Activated naive CD8-positive, alpha-beta T cell treated with anti-CD3 and anti-CD28 coated beads, Interleukin-2, amount 50 U/mL, for 24 hours (primary cell): ENCODE results near the gene SPINK1.
"Not testable (repeated sequence)": the region's sequence is repeated elsewhere in the genome, so short reads cannot be mapped to it uniquely, and the experiment has no call there.

Experiments used
- ATAC-seq: fragments of 150-1000 bp; cut with Tn5 transposase; one replicate; pipeline ENCODE4 v1.10.0; 2021
- DNase-seq: peaks from one replicate; pipeline ENCODE4 v3.0.0; 2021
- H3K27ac Mint-ChIP-seq: one replicate; pipeline ENCODE4 v1.8.0; 2021; ENCODE audit warnings: mild to moderate bottlenecking, mixed read lengths
- H3K27me3 Mint-ChIP-seq: one replicate; pipeline ENCODE4 v1.8.0; 2021; ENCODE audit warnings: mixed read lengths
- H3K36me3 Mint-ChIP-seq: one replicate; pipeline ENCODE4 v1.8.0; 2021; ENCODE audit warnings: low read depth, mixed read lengths
- H3K4me1 Mint-ChIP-seq: one replicate; pipeline ENCODE4 v1.8.0; 2021; ENCODE audit warnings: mixed read lengths
- H3K4me3 Mint-ChIP-seq: one replicate; pipeline ENCODE4 v1.8.0; 2021; ENCODE audit warnings: mild to moderate bottlenecking, moderate library complexity, mixed read lengths
- H3K9me3 Mint-ChIP-seq: one replicate; pipeline ENCODE4 v1.8.0; 2021; ENCODE audit warnings: mixed read lengths

SPINK1 gene, protein sequence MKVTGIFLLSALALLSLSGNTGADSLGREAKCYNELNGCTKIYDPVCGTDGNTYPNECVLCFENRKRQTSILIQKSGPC

GRCh38 chr5:147831465-147831864, at the start of gene SPINK1:
Gene SPINK1, minus strand, starts transcription at chr5:147831671. Its CDS starts 94 bp downstream, at chr5:147831577.
- H3K27ac Mint-ChIP-seq: no peak within 1 kb of the TSS
- no peaks in the 10 kb centered on the region for H3K9me3 Mint-ChIP-seq
- DNase-seq: no peak
- ATAC-seq: no peak
- H3K4me3 Mint-ChIP-seq: no peak within 1 kb of the TSS
- H3K27me3 Mint-ChIP-seq: peaks cover 7% of the 10 kb centered on the region
- no peaks in the 10 kb centered on the region for H3K36me3 Mint-ChIP-seq
- no peaks in the 10 kb centered on the region for H3K4me1 Mint-ChIP-seq

DNA sequence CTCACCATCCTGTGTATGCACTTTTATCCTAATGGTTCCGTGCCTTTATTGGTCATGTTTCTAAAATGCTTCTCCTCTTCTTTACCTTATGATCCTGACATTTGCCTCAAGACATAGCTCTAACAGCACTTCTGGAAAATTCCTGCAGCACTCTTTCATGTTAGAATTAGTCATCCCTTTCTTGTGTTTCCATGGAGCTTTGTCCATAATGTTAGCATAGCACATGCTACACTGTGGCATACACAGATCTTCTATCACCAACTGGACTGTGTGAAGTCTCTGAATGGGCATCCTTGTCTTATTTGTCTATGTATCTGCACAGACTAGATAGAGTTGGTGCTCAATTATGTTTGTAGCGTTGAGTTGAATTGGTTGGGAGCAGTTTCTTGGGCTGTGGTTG, 49.0 kb upstream of the SPINK1 start:
- H3K36me3 Mint-ChIP-seq: no peaks in the 10 kb centered on the region
- H3K4me3 Mint-ChIP-seq: no peak overlapping the region
- no peaks in the 10 kb centered on the region for H3K4me1 Mint-ChIP-seq
- H3K27ac Mint-ChIP-seq: no peak overlapping the region
- ATAC-seq (no peak), DNase-seq (no peak)
- peaks cover 2% of the 10 kb centered on the region for H3K27me3 Mint-ChIP-seq
- no peaks in the 10 kb centered on the region for H3K9me3 Mint-ChIP-seq

DNA sequence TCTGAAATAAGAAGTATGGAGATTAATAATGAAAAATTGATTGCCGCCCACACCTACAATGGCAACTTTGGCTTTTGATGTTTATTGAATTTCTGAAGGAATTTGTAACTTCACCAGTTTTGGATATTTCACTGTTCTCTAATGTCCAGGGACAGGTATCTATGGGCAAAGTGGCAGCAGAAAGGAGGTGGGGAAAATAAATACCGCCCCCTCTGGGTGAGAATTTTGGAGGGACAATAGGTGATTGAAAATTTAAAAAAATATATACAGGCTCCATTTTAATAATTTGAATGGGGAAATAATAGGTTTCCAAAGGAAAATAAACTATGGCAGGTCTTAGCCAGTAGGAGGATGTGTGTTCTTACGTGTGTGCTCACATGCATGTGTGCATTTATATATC, 48.3 kb upstream of the SPINK1 start:
- Mint-ChIP-seq H3K36me3 (no peaks in the 10 kb centered on the region), H3K27ac (no peak overlapping the region), H3K9me3 (no peaks in the 10 kb centered on the region), H3K4me1 (no peaks in the 10 kb centered on the region), H3K27me3 (peaks cover 2% of the 10 kb centered on the region), H3K4me3 (no peak overlapping the region)
- ATAC-seq (no peak), DNase-seq (no peak)

DNA sequence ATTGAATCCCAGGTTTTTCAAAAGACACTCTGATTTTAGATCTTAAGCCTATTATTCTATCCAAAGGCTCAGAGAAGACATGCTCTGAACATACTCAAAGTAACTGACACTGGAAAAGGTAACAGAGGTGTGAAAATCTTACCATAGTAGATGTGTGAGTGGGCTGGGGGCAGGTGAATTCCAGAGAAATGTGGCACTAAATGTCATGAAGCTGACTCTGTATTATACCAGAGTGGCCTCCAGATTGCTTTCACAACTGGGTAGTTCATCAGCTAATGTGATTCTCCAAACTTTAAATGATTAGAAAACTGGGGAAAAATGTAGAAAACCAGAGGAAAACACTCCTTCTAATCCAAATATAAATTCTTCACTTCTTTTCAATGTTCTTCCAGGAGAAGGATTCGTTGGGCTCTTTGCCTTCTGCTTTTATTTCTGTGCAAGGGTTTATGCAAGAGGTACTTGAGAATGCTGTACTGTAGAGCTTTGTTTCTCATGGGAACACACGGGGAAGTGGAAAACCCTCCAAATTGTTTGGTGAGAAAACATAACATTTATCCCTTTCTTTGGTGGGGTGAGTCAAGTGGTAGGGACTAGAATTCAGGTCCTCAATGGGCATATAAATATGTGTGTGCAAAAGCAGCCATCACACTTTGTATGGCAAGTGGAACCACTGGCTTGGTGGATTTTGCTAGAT, 46.7 kb upstream of the SPINK1 start, which contains the start of gene SCGB3A2:
Gene SCGB3A2, plus strand, starts transcription at position 646 of the 694 bp plus-strand sequence. CDS start 93 bp downstream, outside the sequence.
- ATAC-seq (no peak), DNase-seq (no peak)
- H3K9me3 Mint-ChIP-seq: no peaks in the 10 kb centered on the region
- no peaks in the 10 kb centered on the region for H3K27me3 Mint-ChIP-seq
- H3K4me1 Mint-ChIP-seq: no peaks in the 10 kb centered on the region
- H3K36me3 Mint-ChIP-seq: no peaks in the 10 kb centered on the region
- H3K27ac Mint-ChIP-seq: no peak within 1 kb of the TSS
- H3K4me3 Mint-ChIP-seq: no peak within 1 kb of the TSS

GRCh38 chr5:147876626-147877025, 45.2 kb upstream of the SPINK1 start:
- DNase-seq (no peak), ATAC-seq (no peak)
- no peak overlapping the region for H3K27ac Mint-ChIP-seq
- no peaks in the 10 kb centered on the region for H3K27me3 Mint-ChIP-seq
- no peaks in the 10 kb centered on the region for H3K9me3 Mint-ChIP-seq
- no peaks in the 10 kb centered on the region for H3K36me3 Mint-ChIP-seq
- no peak overlapping the region for H3K4me3 Mint-ChIP-seq
- no peaks in the 10 kb centered on the region for H3K4me1 Mint-ChIP-seq

- H3K9me3 Mint-ChIP-seq: no peaks in the 10 kb centered on the region
- H3K27me3 Mint-ChIP-seq: no peaks in the 10 kb centered on the region
- H3K36me3 Mint-ChIP-seq: no peaks in the 10 kb centered on the region
- ATAC-seq: no peak
- no peak overlapping the region for H3K27ac Mint-ChIP-seq
- no peak for DNase-seq
- H3K4me3 Mint-ChIP-seq: no peak overlapping the region
- H3K4me1 Mint-ChIP-seq: no peaks in the 10 kb centered on the region
Observed at GRCh38 chr5:147876141-147876540, 44.7 kb upstream of the SPINK1 start.

DNA sequence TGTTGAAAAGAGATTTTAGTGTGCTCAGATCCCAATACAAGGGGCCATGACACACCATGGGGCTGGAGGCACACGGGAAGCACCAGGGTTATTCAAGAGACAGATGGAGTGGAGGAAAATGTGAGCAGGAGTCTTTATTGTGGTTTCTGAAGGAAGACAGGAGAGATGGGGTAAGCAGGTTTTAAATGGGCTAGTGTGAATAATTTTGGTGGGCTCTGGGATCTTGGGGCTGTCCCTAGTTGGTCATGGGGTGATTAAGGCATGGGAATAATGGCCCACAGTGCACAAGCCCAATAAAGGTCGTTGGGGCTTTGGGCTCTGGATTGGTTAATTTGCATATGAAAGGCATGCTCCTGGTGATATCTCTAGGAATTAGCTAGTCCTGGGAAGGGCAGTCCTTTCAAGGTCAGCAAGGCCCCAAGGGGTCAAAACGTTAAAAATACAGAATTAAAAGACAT, 43.5 kb upstream of the SPINK1 start:
- Mint-ChIP-seq H3K27me3 (no peaks in the 10 kb centered on the region), H3K4me1 (no peaks in the 10 kb centered on the region), H3K4me3 (no peak overlapping the region), H3K27ac (no peak overlapping the region), H3K36me3 (no peaks in the 10 kb centered on the region), H3K9me3 (no peaks in the 10 kb centered on the region)
- DNase-seq: no peak
- peak; percentile 24 for ATAC-seq

DNA sequence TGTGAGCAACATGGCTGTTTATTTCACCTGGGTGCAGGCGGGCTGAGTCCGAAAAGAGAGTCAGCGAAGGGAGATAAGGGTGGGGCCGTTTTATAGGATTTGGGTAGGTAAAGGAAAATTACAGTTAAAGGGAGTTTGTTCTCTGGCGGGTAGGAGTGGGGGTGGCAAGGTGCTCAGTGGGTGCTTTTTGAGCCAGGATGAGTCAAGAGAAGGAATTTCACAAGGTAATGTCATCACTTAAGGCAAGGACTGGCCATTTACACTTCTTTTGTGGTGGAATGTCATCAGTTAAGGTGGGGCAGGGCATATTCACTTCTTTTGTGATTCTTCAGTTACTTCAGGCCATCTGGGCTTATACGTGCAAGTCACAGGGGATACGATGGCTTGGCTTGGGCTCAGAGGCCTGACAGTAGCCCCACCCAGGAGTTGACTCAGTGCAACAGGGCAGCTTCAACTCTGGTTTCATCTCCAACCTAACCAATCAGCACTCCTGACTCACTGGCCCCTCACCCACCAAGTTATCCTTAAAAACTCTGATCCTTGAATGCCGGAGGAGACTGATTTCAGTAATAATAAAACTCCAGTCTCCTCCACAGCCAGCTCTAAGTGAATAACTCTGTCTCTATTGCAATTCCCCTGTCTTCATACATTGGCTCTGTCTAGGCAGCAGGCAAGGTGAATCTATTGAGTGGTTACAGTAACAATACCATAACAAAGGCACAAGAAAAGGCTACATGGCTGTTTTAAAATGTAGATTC, 42.8 kb upstream of the SPINK1 start:
- H3K36me3 Mint-ChIP-seq: not testable (repeated sequence)

DNA sequence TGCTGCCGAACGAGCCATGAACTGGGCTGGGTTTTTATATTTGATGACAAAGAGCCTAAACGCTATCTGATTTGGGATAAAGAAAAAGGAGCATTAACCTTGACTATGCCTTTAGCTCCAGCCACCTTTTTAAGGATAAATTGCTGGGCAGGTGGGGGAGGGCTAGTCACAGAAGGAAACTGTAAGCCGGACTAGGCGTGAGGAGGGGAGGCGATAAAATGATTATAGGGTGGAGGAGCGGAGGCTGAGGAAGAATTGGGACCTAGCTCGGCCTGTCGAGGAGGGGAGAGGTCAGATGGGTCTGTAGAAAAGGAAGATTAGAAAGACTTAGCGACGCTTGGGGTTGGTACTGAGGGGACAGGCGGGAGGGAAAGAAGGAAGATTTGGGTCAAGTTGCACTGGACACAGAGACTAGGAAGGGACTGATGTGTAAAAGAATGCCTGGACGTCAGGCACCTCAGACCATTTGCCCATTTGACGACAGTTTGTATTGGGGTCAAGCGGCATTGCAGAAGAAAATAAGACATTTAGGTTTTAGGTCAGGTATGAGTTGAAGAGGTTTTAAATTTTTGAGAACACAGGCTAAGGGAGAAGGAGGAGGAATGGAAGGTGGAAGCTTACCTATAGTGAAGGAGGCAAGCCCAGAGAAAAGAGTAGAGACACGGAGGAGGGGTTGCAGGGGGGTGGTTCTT, 41.4 kb upstream of the SPINK1 start:
- H3K27ac Mint-ChIP-seq, H3K27me3 Mint-ChIP-seq, DNase-seq, H3K9me3 Mint-ChIP-seq, ATAC-seq, H3K4me3 Mint-ChIP-seq, H3K36me3 Mint-ChIP-seq, H3K4me1 Mint-ChIP-seq: not testable (repeated sequence)

More for the DNA sequence above, 42.8 kb upstream of the SPINK1 start:
- H3K4me3 Mint-ChIP-seq, H3K4me1 Mint-ChIP-seq, DNase-seq, H3K27ac Mint-ChIP-seq, ATAC-seq, H3K9me3 Mint-ChIP-seq, H3K27me3 Mint-ChIP-seq: not testable (repeated sequence)

- not testable (repeated sequence) for H3K9me3 Mint-ChIP-seq, H3K4me3 Mint-ChIP-seq, H3K27ac Mint-ChIP-seq, ATAC-seq, DNase-seq, H3K27me3 Mint-ChIP-seq, H3K36me3 Mint-ChIP-seq, H3K4me1 Mint-ChIP-seq
Observed at GRCh38 chr5:147871980-147872549, 40.6 kb upstream of the SPINK1 start.

DNA sequence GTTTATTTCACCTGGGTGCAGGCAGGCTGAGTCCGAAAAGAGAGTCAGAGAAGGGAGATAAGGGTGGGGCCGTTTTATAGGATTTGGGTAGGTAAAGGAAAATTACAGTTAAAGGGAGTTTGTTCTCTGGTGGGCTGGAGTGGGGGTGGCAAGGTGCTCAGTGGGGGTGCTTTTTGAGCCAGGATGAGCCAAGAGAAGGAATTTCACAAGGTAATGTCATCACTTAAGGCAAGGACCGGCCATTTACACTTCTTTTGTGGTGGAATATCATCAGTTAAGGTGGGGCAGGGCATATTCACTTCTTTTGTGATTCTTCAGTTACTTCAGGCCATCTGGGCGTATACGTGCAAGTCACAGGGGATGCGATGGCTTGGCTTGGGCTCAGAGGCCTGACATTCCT, 38.4 kb upstream of the SPINK1 start:
- not testable (repeated sequence) for H3K36me3 Mint-ChIP-seq, H3K27ac Mint-ChIP-seq, H3K4me3 Mint-ChIP-seq, ATAC-seq, H3K9me3 Mint-ChIP-seq, H3K27me3 Mint-ChIP-seq, DNase-seq, H3K4me1 Mint-ChIP-seq

- Mint-ChIP-seq H3K36me3 (no peaks in the 10 kb centered on the region), H3K4me3 (no peak overlapping the region), H3K9me3 (no peaks in the 10 kb centered on the region), H3K27me3 (peaks cover 6% of the 10 kb centered on the region), H3K4me1 (no peaks in the 10 kb centered on the region), H3K27ac (no peak overlapping the region)
- DNase-seq: no peak
- peak; percentile 10 for ATAC-seq
Observed at GRCh38 chr5:147869112-147869511, 37.6 kb upstream of the SPINK1 start.

GRCh38 chr5:147863454-147864158, 32.1 kb upstream of the SPINK1 start:
- ATAC-seq (no peak), DNase-seq (no peak)
- no peaks in the 10 kb centered on the region for H3K9me3 Mint-ChIP-seq
- H3K36me3 Mint-ChIP-seq: no peaks in the 10 kb centered on the region
- H3K4me3 Mint-ChIP-seq: no peak overlapping the region
- peaks cover 6% of the 10 kb centered on the region for H3K27me3 Mint-ChIP-seq
- no peaks in the 10 kb centered on the region for H3K4me1 Mint-ChIP-seq
- H3K27ac Mint-ChIP-seq: no peak overlapping the region

GRCh38 chr5:147860641-147861025, 29.2 kb upstream of the SPINK1 start:
- no peaks in the 10 kb centered on the region for H3K9me3 Mint-ChIP-seq
- peaks cover 8% of the 10 kb centered on the region for H3K27me3 Mint-ChIP-seq
- H3K4me1 Mint-ChIP-seq: peaks cover 3% of the 10 kb centered on the region
- no peak overlapping the region for H3K27ac Mint-ChIP-seq
- ATAC-seq: no peak
- H3K4me3 Mint-ChIP-seq: no peak overlapping the region
- no peak for DNase-seq
- H3K36me3 Mint-ChIP-seq: no peaks in the 10 kb centered on the region
